Liver (tissue), 9 donors: Measurements from ENCODE around the gene FGB. TPM values are rescaled to one million over a fixed set of nuclear protein-coding genes. Genes with fewer than 3 reads are reported as not detected.

ENCODE experiments used
- DNase-seq: peaks from one replicate; pipeline ENCODE4 v3.0.0-alpha.2; 2017; ENCODE audit warnings: low spot score
- H3K27ac ChIP-seq, 2 donors: one replicate each; pipeline ENCODE4 v1.7.0; 2013; ENCODE audit warnings: inconsistent platforms in 2 of 2, low read length in 2 of 2, control low read depth in 1 of 2, low read depth in 1 of 2, mild to moderate bottlenecking in 1 of 2
- H3K27me3 ChIP-seq, 4 donors: one replicate each; pipeline versions ENCODE4 v1.6.1 to v1.7.0; 2013; ENCODE audit warnings: low read length in 3 of 4, inconsistent platforms in 1 of 4, mild to moderate bottlenecking in 1 of 4, moderate library complexity in 1 of 4; ENCODE audit not compliant: control insufficient read depth in 4 of 4, insufficient read depth in 4 of 4
- H3K36me3 ChIP-seq, 4 donors: one replicate each; pipeline versions ENCODE4 v1.6.1 to v1.7.0; 2013; ENCODE audit warnings: low read length in 3 of 4, mild to moderate bottlenecking in 3 of 4, low read depth in 1 of 4, moderate library complexity in 1 of 4; ENCODE audit not compliant: control insufficient read depth in 4 of 4, insufficient read depth in 3 of 4
- H3K4me1 ChIP-seq, 4 donors: one replicate each; pipeline versions ENCODE4 v1.6.1 to v1.7.0; 2013; ENCODE audit warnings: low read length in 3 of 4, mild to moderate bottlenecking in 3 of 4, moderate library complexity in 1 of 4; ENCODE audit not compliant: control insufficient read depth in 4 of 4, insufficient read depth in 4 of 4
- H3K4me3 ChIP-seq, 3 donors: one replicate each; pipeline versions ENCODE4 v1.6.1 to v1.7.0; 2013; ENCODE audit warnings: low read length in 3 of 3, control low read depth in 1 of 3, low read depth in 1 of 3, mild to moderate bottlenecking in 1 of 3
- H3K9ac ChIP-seq, 2 donors: one replicate each; pipeline ENCODE4 v1.7.0; 2013; ENCODE audit warnings: low read length in 2 of 2, mild to moderate bottlenecking in 2 of 2, moderate library complexity in 2 of 2, control low read depth in 1 of 2, low read depth in 1 of 2
- H3K9me3 ChIP-seq, 4 donors: one replicate each; pipeline versions ENCODE4 v1.6.1 to v1.7.0; 2013; ENCODE audit warnings: low read length in 3 of 4; ENCODE audit not compliant: control insufficient read depth in 4 of 4
- EGR1 ChIP-seq, 2 donors: IDR thresholded peaks; 2 replicates each; pipeline ENCODE4 v1.6.1; 2016 to 2018; ENCODE audit warnings: antibody characterized with exemption in 2 of 2, low read depth in 2 of 2
- FOXA2 ChIP-seq: IDR thresholded peaks from 2 replicates; pipeline ENCODE4 v1.6.1; 2016; ENCODE audit warnings: antibody characterized with exemption
- GABPA ChIP-seq, 2 donors: IDR thresholded peaks in 1 of 2; conservative IDR thresholded peaks in 1 of 2; 2 replicates each; pipeline ENCODE4 v1.6.1; 2016; ENCODE audit warnings: antibody characterized with exemption in 2 of 2, mild to moderate bottlenecking in 1 of 2, moderate library complexity in 1 of 2
- HNF4A ChIP-seq, 2 donors: conservative IDR thresholded peaks; 2 replicates each; pipeline ENCODE4 v1.6.1; 2016; ENCODE audit warnings: antibody characterized with exemption in 2 of 2, mild to moderate bottlenecking in 2 of 2
- HNF4G ChIP-seq: IDR thresholded peaks from 2 replicates; pipeline ENCODE4 v1.6.1; 2016; ENCODE audit warnings: antibody characterized with exemption
- NR2F2 ChIP-seq: IDR thresholded peaks from 2 replicates; pipeline ENCODE4 v1.6.1; 2016; ENCODE audit warnings: antibody characterized with exemption
- RAD21 ChIP-seq, 2 donors: IDR thresholded peaks; 2 replicates each; pipeline ENCODE4 v1.6.1; 2016; ENCODE audit warnings: antibody characterized with exemption in 2 of 2, mild to moderate bottlenecking in 2 of 2
- RXRA ChIP-seq, 2 donors: IDR thresholded peaks; 2 replicates each; pipeline ENCODE4 v1.6.1; 2017 to 2018; ENCODE audit warnings: antibody characterized with exemption in 2 of 2, mild to moderate bottlenecking in 1 of 2
- SP1 ChIP-seq: IDR thresholded peaks from 2 replicates; pipeline ENCODE4 v1.6.1; 2018; ENCODE audit warnings: antibody characterized with exemption, mild to moderate bottlenecking
- TAF1 ChIP-seq: conservative IDR thresholded peaks from 2 replicates; pipeline ENCODE4 v1.6.1; 2016; ENCODE audit warnings: antibody characterized with exemption, mild to moderate bottlenecking
- YY1 ChIP-seq: IDR thresholded peaks from 2 replicates; pipeline ENCODE4 v1.6.1; 2016; ENCODE audit warnings: antibody characterized with exemption, mild to moderate bottlenecking
- WGBS: extraction: QIAGEN DNeasy Blood & Tissue Kit; methylation state at CpG from one replicate; pipeline ENCODE4 v1.1.7; 2013; 5-methylcytosine and 5-hydroxymethylcytosine counted together
- polyA plus RNA-seq, 2 donors: library from polyadenylated mRNA; stranded (reverse) in 1 of 2; unstranded in 1 of 2; fragments of 200-250 nt in 1 of 2; fragments of >200 nt in 1 of 2; fragmentation: Nextera tagmentation in 1 of 2; extraction: Ambion mirVana in 1 of 2; gene quantifications; one replicate each; pipeline versions ENCODE4 v1.2.1 to v1.2.3, GENCODE V29; 2013 to 2015
- total RNA-seq, 2 donors: library from RNA; depleted of rRNA; stranded (reverse); fragments of >200 nt; gene quantifications; one replicate each; pipeline ENCODE4 v1.2.3, GENCODE V29; 2014
- TF ChIP-seq, protein P1 (sequence below): IDR thresholded peaks from 2 replicates; pipeline ENCODE4 v1.6.1; 2016; ENCODE audit warnings: antibody characterized with exemption
- TF ChIP-seq, protein P2 (sequence below): fragments of 150-350 bp; IDR thresholded peaks from 2 replicates; pipeline ENCODE4 v1.5.1; 2017; ENCODE audit warnings: improper control_type of control experiment, low read depth, low read length; ENCODE audit not compliant: missing input control
- TF ChIP-seq, protein P3 (sequence below): IDR thresholded peaks from 2 replicates; pipeline ENCODE4 v1.6.1; 2016; ENCODE audit warnings: antibody characterized with exemption, mild to moderate bottlenecking
- TF ChIP-seq, protein P4 (sequence below): IDR thresholded peaks from 2 replicates; pipeline ENCODE4 v1.6.1; 2016; ENCODE audit warnings: antibody characterized with exemption
- TF ChIP-seq, protein P5 (sequence below): IDR thresholded peaks from 2 replicates; pipeline ENCODE4 v1.6.1; 2016; ENCODE audit warnings: antibody characterized with exemption
- donor health status: healthy.
- donor health status: healthy.
- donor health status: healthy.
- donor health status: healthy.
- donor health status: healthy.

The FGB gene
- total and polyA plus RNA-seq, 4 donors = 11,318 to 21,431 (median 15,382) TPM

DNA sequence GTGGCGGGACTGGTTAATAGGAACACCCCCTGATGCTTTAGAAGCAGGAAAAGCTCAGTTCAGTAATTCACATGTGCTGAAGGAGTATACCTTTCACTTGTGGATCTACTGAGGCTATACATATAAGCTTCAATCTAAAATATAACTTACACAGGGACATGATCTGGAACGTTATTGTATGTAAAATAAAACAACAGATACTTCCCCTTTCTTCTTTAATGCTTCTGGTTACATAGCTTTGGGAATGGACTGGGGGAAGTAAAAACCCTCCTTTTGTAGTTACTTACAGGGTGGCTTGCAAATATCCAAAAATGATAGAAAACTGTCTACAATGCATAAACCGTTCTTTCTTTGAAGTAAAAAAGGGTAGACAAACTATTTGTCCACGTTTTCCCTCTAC lies 47.8 kb downstream of the FGB start (continued):
- TF ChIP-seq, protein P1, sequence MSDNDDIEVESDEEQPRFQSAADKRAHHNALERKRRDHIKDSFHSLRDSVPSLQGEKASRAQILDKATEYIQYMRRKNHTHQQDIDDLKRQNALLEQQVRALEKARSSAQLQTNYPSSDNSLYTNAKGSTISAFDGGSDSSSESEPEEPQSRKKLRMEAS = no peak
- no peak for TF ChIP-seq NR2F2
- no peak for TF ChIP-seq SP1
- no peak for TF ChIP-seq RAD21 (IDR thresholded peaks at IDR 0.05)

DNA sequence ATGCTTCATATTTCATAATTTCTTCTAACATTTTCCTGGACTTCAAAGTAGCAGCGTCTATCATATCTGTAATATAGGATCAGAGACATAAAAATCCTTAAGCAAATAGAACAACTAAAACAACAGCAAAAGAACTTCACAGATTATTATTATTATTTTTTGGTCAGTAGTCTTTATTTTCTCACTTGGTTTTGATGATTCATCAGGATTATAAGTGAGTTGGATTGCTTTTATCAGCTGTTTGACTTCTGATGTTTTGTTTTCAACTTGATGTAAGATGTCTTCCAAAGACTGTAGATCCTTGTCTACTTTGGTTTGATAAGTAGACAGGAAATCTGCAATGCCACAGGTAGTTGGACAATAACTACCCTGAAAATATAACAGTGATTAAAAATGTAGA lies 49.0 kb downstream of the FGB start:
- no peaks in the 10 kb centered on the region for H3K27me3 ChIP-seq
- WGBS = 34% methylated on average over 1 of the region's 1 CpG
- peaks cover 4 to 47% (median 24%) of the 10 kb centered on the region in 4 donors for H3K4me1 ChIP-seq
- TF ChIP-seq YY1 (no peak), HNF4G (no peak), EGR1 (IDR thresholded peaks at IDR 0.05; ENCODE audit: low read depth in 2 of 2) (no peak), NR2F2 (no peak)
- TF ChIP-seq, protein P1 = no peak
- TF ChIP-seq, protein P2, sequence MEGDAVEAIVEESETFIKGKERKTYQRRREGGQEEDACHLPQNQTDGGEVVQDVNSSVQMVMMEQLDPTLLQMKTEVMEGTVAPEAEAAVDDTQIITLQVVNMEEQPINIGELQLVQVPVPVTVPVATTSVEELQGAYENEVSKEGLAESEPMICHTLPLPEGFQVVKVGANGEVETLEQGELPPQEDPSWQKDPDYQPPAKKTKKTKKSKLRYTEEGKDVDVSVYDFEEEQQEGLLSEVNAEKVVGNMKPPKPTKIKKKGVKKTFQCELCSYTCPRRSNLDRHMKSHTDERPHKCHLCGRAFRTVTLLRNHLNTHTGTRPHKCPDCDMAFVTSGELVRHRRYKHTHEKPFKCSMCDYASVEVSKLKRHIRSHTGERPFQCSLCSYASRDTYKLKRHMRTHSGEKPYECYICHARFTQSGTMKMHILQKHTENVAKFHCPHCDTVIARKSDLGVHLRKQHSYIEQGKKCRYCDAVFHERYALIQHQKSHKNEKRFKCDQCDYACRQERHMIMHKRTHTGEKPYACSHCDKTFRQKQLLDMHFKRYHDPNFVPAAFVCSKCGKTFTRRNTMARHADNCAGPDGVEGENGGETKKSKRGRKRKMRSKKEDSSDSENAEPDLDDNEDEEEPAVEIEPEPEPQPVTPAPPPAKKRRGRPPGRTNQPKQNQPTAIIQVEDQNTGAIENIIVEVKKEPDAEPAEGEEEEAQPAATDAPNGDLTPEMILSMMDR = no peak
- H3K9ac ChIP-seq = peak overlapping the region; percentile 53 to 95
- H3K9me3 ChIP-seq = no peaks in the 10 kb centered on the region
- no peak for DNase-seq
- peak overlapping the region; percentile 32 to 62 for H3K27ac ChIP-seq
- peak overlapping the region; percentile 77 to 89 (median 87) for H3K4me3 ChIP-seq
- H3K36me3 ChIP-seq = peaks cover 2 to 36% (median 23%) of the 10 kb centered on the region in 4 donors

DNA sequence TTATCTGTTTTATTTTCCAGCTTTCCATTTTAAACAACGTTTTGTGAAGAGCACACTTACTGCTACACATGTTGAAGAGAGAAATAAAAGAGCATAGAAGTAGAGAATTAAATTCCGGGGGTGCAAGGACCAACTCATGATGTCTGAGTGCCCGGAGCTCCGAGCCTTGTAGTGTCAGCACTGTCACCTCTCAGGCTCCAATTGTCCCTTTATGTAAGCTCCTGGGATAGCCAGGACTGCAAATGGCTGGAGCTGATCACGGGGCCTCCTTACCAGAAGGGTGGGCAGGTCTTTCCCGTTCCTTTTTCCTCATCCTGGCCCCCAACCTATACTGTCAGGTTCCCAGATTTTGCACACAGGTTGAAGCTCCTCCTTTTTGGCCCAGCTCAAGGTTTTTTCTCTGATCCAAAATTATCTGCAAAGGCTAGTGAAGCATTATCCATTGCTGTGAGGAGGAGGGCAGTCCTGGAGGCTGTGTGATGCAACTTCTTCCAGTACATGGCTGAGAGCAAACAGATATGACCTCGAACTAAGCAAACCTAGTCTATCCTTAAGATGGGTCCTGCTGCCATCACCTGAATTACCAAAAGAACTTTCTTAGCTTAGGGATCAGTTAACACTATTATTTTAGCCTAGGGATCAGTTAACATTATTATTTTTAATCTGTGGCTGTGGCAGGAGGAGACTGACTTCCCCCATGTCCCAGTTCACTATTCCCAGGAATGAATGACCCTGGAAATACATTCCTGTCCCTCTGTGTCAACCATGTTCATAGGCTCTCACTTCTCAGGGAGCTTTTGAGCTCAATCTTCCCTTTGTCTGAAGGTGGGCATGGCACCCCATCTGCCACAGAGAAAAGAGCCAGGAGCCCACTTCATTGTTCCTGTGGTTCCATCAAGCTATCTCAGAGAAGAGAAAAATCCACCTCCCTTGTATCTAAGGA lies 49.9 kb downstream of the FGB start, which contains the start of gene FGG:
Gene FGG, minus strand, starts transcription at position 185 of the 943 bp plus-strand sequence. Its CDS starts 47 bp downstream, at position 138.
- 31% methylated on average over 7 of the region's 7 CpGs for WGBS
- H3K36me3 ChIP-seq = peaks cover 2 to 27% (median 21%) of the 10 kb centered on the region in 4 donors
- peak within 1 kb of the TSS; percentile 68 to 73 for H3K27ac ChIP-seq
- peak; percentile 76 for DNase-seq
- H3K27me3 ChIP-seq = no peaks in the 10 kb centered on the region
- H3K9me3 ChIP-seq = no peaks in the 10 kb centered on the region
- H3K9ac ChIP-seq = peak within 1 kb of the TSS; percentile 53 to 95
- peak within 1 kb of the TSS; percentile 77 to 89 (median 87) for H3K4me3 ChIP-seq
- H3K4me1 ChIP-seq = peaks cover 4 to 48% (median 31%) of the 10 kb centered on the region in 4 donors
- TF ChIP-seq, protein P3, sequence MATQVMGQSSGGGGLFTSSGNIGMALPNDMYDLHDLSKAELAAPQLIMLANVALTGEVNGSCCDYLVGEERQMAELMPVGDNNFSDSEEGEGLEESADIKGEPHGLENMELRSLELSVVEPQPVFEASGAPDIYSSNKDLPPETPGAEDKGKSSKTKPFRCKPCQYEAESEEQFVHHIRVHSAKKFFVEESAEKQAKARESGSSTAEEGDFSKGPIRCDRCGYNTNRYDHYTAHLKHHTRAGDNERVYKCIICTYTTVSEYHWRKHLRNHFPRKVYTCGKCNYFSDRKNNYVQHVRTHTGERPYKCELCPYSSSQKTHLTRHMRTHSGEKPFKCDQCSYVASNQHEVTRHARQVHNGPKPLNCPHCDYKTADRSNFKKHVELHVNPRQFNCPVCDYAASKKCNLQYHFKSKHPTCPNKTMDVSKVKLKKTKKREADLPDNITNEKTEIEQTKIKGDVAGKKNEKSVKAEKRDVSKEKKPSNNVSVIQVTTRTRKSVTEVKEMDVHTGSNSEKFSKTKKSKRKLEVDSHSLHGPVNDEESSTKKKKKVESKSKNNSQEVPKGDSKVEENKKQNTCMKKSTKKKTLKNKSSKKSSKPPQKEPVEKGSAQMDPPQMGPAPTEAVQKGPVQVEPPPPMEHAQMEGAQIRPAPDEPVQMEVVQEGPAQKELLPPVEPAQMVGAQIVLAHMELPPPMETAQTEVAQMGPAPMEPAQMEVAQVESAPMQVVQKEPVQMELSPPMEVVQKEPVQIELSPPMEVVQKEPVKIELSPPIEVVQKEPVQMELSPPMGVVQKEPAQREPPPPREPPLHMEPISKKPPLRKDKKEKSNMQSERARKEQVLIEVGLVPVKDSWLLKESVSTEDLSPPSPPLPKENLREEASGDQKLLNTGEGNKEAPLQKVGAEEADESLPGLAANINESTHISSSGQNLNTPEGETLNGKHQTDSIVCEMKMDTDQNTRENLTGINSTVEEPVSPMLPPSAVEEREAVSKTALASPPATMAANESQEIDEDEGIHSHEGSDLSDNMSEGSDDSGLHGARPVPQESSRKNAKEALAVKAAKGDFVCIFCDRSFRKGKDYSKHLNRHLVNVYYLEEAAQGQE = peak; percentile 92
- TF ChIP-seq RXRA (IDR thresholded peaks at IDR 0.05) = peak; percentile 90 to 94
- TF ChIP-seq HNF4A (conservative IDR thresholded peaks at IDR 0.05) = peak; percentile 77 to 82
- no peak for TF ChIP-seq FOXA2
- TF ChIP-seq GABPA (IDR thresholded peaks at IDR 0.05 in 1 of 2, conservative IDR thresholded peaks at IDR 0.05 in 1 of 2) = peak in 1 of 2 donors; percentile 61
- peak; percentile 100 for TF ChIP-seq TAF1
- peak; percentile 46 to 53 for TF ChIP-seq RAD21 (IDR thresholded peaks at IDR 0.05)
- TF ChIP-seq, protein P4, sequence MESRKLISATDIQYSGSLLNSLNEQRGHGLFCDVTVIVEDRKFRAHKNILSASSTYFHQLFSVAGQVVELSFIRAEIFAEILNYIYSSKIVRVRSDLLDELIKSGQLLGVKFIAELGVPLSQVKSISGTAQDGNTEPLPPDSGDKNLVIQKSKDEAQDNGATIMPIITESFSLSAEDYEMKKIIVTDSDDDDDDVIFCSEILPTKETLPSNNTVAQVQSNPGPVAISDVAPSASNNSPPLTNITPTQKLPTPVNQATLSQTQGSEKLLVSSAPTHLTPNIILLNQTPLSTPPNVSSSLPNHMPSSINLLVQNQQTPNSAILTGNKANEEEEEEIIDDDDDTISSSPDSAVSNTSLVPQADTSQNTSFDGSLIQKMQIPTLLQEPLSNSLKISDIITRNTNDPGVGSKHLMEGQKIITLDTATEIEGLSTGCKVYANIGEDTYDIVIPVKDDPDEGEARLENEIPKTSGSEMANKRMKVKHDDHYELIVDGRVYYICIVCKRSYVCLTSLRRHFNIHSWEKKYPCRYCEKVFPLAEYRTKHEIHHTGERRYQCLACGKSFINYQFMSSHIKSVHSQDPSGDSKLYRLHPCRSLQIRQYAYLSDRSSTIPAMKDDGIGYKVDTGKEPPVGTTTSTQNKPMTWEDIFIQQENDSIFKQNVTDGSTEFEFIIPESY = peak; percentile 77
- TF ChIP-seq, protein P2 = no peak
- TF ChIP-seq, protein P1 = peak; percentile 84
- TF ChIP-seq, protein P5, sequence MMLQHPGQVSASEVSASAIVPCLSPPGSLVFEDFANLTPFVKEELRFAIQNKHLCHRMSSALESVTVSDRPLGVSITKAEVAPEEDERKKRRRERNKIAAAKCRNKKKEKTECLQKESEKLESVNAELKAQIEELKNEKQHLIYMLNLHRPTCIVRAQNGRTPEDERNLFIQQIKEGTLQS = peak; percentile 86
- TF ChIP-seq EGR1 (IDR thresholded peaks at IDR 0.05; ENCODE audit: low read depth in 2 of 2) = peak; percentile 35 to 37
- peak; percentile 18 for TF ChIP-seq HNF4G
- TF ChIP-seq SP1 = peak; percentile 91
- TF ChIP-seq NR2F2 = peak; percentile 38
- peak; percentile 90 for TF ChIP-seq YY1
